WTC11 (cell line): ENCODE data around the gene SPATA46. TPM values are rescaled to one million over a fixed set of nuclear protein-coding genes. Genes with fewer than 3 reads are reported as not detected.

ENCODE experiments used
- ATAC-seq: fragments of 200-7000 bp; cut with Tn5 transposase; 2 replicates; pipeline ENCODE4 v1.10.0; 2021; ENCODE audit warnings: mild to moderate bottlenecking, moderate library complexity
- CTCF ChIA-PET: fragments of 300-600 bp; sonication (Branson Sonifier 250); formaldehyde crosslinking; loops from one replicate; lab custom pipeline; 2021; ENCODE audit warnings: antibody characterized with exemption; lab: Charles Lee
- POLR2A ChIA-PET: fragments of 350-600 bp; sonication (Branson Sonifier 250); formaldehyde crosslinking; loops from one replicate; lab custom pipeline; 2021; ENCODE audit warnings: antibody characterized with exemption; lab: Charles Lee
- DNase-seq: peaks from one replicate; pipeline ENCODE4 v3.0.0; 2021; ENCODE audit warnings: low spot score
- H3K27ac Mint-ChIP-seq: 2 replicates; pipeline ENCODE4 v1.8.0; 2021; ENCODE audit warnings: mixed read lengths
- H3K27me3 Mint-ChIP-seq: 2 replicates; pipeline ENCODE4 v1.8.0; 2021; ENCODE audit warnings: low read depth, mild to moderate bottlenecking, moderate library complexity, mixed read lengths
- H3K36me3 Mint-ChIP-seq: 2 replicates; pipeline ENCODE4 v1.8.0; 2021; ENCODE audit warnings: mixed read lengths
- H3K4me1 Mint-ChIP-seq: 2 replicates; pipeline ENCODE4 v1.8.0; 2022; ENCODE audit warnings: mixed read lengths
- H3K4me3 Mint-ChIP-seq: 2 replicates; pipeline ENCODE4 v1.8.0; 2021; ENCODE audit warnings: mild to moderate bottlenecking, moderate library complexity, mixed read lengths
- H3K9me3 Mint-ChIP-seq: 2 replicates; pipeline ENCODE4 v1.8.0; 2021; ENCODE audit warnings: mixed read lengths
- ARID4B ChIP-seq: sonication (generic); formaldehyde crosslinking; IDR thresholded peaks from 2 replicates; pipeline ENCODE4 v1.8.0; 2023; ENCODE audit warnings: missing genetic modification reagents, mild to moderate bottlenecking, borderline replicate concordance
- ATF6 ChIP-seq: sonication (generic); formaldehyde crosslinking; IDR thresholded peaks from 2 replicates; pipeline ENCODE4 v1.8.1; 2023; ENCODE audit warnings: mild to moderate bottlenecking, missing genetic modification reagents
- CREB1 ChIP-seq: sonication (generic); formaldehyde crosslinking; IDR thresholded peaks from 2 replicates; pipeline ENCODE4 v1.8.0; 2023; ENCODE audit warnings: mild to moderate bottlenecking, missing genetic modification reagents
- JUN ChIP-seq: sonication (generic); formaldehyde crosslinking; IDR thresholded peaks from 2 replicates; pipeline ENCODE4 v1.8.0; 2023; ENCODE audit warnings: mild to moderate bottlenecking, missing genetic modification reagents
- MXD4 ChIP-seq: fragments of 250-450 bp; sonication (Bioruptor Pico); IDR thresholded peaks from 2 replicates; pipeline ENCODE4 v1.8.0; 2021; ENCODE audit warnings: mild to moderate bottlenecking, moderate library complexity, borderline replicate concordance
- MYBL2 ChIP-seq: sonication (generic); formaldehyde crosslinking; IDR thresholded peaks from 2 replicates; pipeline ENCODE4 v1.8.1; 2023; ENCODE audit warnings: mild to moderate bottlenecking, moderate library complexity, missing genetic modification reagents
- PRDM15 ChIP-seq: sonication (generic); formaldehyde crosslinking; IDR thresholded peaks from 2 replicates; pipeline ENCODE4 v1.8.0; 2022; ENCODE audit warnings: missing genetic modification reagents
- TEAD1 ChIP-seq: sonication (generic); formaldehyde crosslinking; IDR thresholded peaks from 2 replicates; pipeline ENCODE4 v1.8.0; 2022; ENCODE audit warnings: mild to moderate bottlenecking, missing genetic modification reagents
- TP53 ChIP-seq: sonication (generic); formaldehyde crosslinking; IDR thresholded peaks from 2 replicates; pipeline ENCODE4 v1.8.1; 2023; ENCODE audit warnings: mild to moderate bottlenecking, missing genetic modification reagents
- USF1 ChIP-seq: sonication (generic); formaldehyde crosslinking; IDR thresholded peaks from 2 replicates; pipeline ENCODE4 v1.8.0; 2022; ENCODE audit warnings: mild to moderate bottlenecking, missing genetic modification reagents
- ZNF416 ChIP-seq: fragments of 250-450 bp; sonication (Bioruptor Pico); IDR thresholded peaks from 2 replicates; pipeline ENCODE4 v1.9.0; 2021; ENCODE audit warnings: mild to moderate bottlenecking, inconsistent platforms
- ZNF423 ChIP-seq: fragments of 250-450 bp; sonication (Bioruptor Pico); IDR thresholded peaks from 2 replicates; pipeline ENCODE4 v2.1.2; 2022; ENCODE audit warnings: mild to moderate bottlenecking, moderate library complexity
- ZNF512 ChIP-seq: sonication (generic); formaldehyde crosslinking; IDR thresholded peaks from 2 replicates; pipeline ENCODE4 v1.8.1; 2022; ENCODE audit warnings: missing genetic modification reagents, borderline replicate concordance
- ZNF532 ChIP-seq: fragments of 250-450 bp; sonication (Bioruptor Pico); IDR thresholded peaks from 2 replicates; pipeline ENCODE4 v1.9.0; 2021; ENCODE audit warnings: mild to moderate bottlenecking, borderline replicate concordance
- total RNA-seq: library from RNA; stranded (reverse); gene quantifications from 3 replicates; pipeline ENCODE4 v1.2.3, GENCODE V29; 2021

SPATA46 gene
- total RNA-seq, 1 experiment from 2014 or later = not detected

GRCh38 chr1:162412002-162412401 lies 35.3 kb upstream of the SPATA46 start, which contains the start of gene SH2D1B:
Gene SH2D1B (minus strand): TSS chr1:162412136. CDS start chr1:162412016, 120 bp downstream.
- ChIA-PET POLR2A (no interaction called here), CTCF (no interaction called here)
- H3K36me3 Mint-ChIP-seq = peaks cover 7% of the 10 kb centered on the region
- no peak within 1 kb of the TSS for H3K4me3 Mint-ChIP-seq
- no peak within 1 kb of the TSS for H3K27ac Mint-ChIP-seq
- H3K4me1 Mint-ChIP-seq = peaks cover 8% of the 10 kb centered on the region
- no peak for ATAC-seq
- H3K9me3 Mint-ChIP-seq = peaks cover 12% of the 10 kb centered on the region
- TF ChIP-seq ZNF512 (CRISPR knock-in tag) (no peak), ZNF532 (CRISPR knock-in tag) (no peak), CREB1 (CRISPR knock-in tag) (no peak), ARID4B (CRISPR knock-in tag) (no peak), TP53 (no peak), USF1 (no peak)
- no peaks in the 10 kb centered on the region for H3K27me3 Mint-ChIP-seq
- DNase-seq = no peak

GRCh38 chr1:162407539-162407938 lies 30.9 kb upstream of the SPATA46 start:
- no peak overlapping the region for H3K4me3 Mint-ChIP-seq
- TF ChIP-seq ZNF512 (CRISPR knock-in tag) (no peak), TEAD1 (no peak), MXD4 (CRISPR knock-in tag) (no peak), ATF6 (CRISPR knock-in tag) (no peak), ZNF416 (CRISPR knock-in tag) (no peak), PRDM15 (CRISPR knock-in tag) (no peak), MYBL2 (no peak), JUN (no peak), ZNF423 (no peak)

More at GRCh38 chr1:162407539-162407938, 30.9 kb upstream of the SPATA46 start:
- no peak for DNase-seq
- Mint-ChIP-seq H3K4me1 (peaks cover 3% of the 10 kb centered on the region; the same call in 1 of the 2 replicates), H3K36me3 (no peaks in the 10 kb centered on the region), H3K27ac (no peak overlapping the region), H3K27me3 (no peaks in the 10 kb centered on the region), H3K9me3 (no peaks in the 10 kb centered on the region)
- POLR2A ChIA-PET = no interaction called here
- ATAC-seq = no peak
- CTCF ChIA-PET = interaction anchor here (1.3 to 2.8 kb wide), 2 partner anchors 351 to 371 kb away, joined by 4 to 6 read pairs; no protein-coding TSS in a partner anchor
